ENCODE data around the gene INTS4. TPM values are rescaled to one million over a fixed set of nuclear protein-coding genes. Genes with fewer than 3 reads are reported as not detected.

INTS4 gene
- total and polyA plus RNA-seq, 10 of the 15 experiments (the other 5 are each of a cell fraction or from before 2014, with no cell fraction given): 20.2 to 50.5 (median 40.0) TPM

DNA sequence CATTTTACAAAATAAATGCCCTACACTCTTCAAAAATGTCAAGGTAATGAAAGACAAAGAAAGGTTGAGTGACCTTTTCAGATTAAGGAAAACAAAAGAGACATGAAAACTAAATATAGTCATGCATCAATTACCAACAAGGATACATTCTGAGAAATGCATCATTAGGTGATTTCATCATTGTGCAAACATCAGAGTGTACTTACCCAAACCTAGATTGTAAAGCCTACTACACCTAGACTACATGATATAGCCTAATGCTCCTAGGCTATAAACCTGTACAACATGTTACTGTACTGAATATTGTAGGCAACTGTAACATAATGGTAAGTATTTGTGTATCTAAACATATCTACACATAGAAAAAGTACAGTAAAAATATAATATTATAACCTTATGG is 26.7 kb downstream of the INTS4 start:
- Histone ChIP-seq H3K4me2 (ENCODE audit: control insufficient read depth, insufficient read depth) (no peak overlapping the region), H3K36me3 (ENCODE audit: control insufficient read depth in 2 of 2, insufficient read depth in 2 of 2, low read length in 1 of 2) (peaks cover 2 to 11% of the 10 kb centered on the region in 2 experiments; a peak in 2 of 4 replicates), H3K79me2 (ENCODE audit: control insufficient read depth, insufficient read depth, low read length) (no peaks in the 10 kb centered on the region), H3K27ac (ENCODE audit: control insufficient read depth, insufficient read depth) (no peak overlapping the region), H3K4me1 (ENCODE audit: control insufficient read depth, insufficient read depth, low read length) (no peaks in the 10 kb centered on the region; the same call in 1 of the 2 replicates), H3K4me3 (no peak overlapping the region), H3K9ac (ENCODE audit: control insufficient read depth, insufficient read depth, low read length) (no peak overlapping the region), H4K20me1 (ENCODE audit: control insufficient read depth, insufficient read depth) (no peaks in the 10 kb centered on the region), H3K9me3 (replicated peaks; ENCODE audit: control insufficient read depth, insufficient read depth, low read length) (no peaks in the 10 kb centered on the region), H3K27me3 (replicated peaks in 1 of 2; ENCODE audit: control insufficient read depth in 2 of 2, insufficient read depth in 2 of 2, low read length in 1 of 2) (no peaks in the 10 kb centered on the region), H2AFZ (ENCODE audit: control insufficient read depth, low read depth, low read length) (no peak overlapping the region)
- ChIA-PET POLR2A (interaction anchor here (1.0 kb wide), 1 partner anchor 11 kb away, joined by 3 read pairs; no protein-coding TSS in a partner anchor), CTCF (interaction anchor here (1.0 to 2.1 kb wide), 3 partner anchors 12 to 32 kb away, joined by 3 to 5 read pairs (median 3); no protein-coding TSS in a partner anchor), SMC1A (ENCODE audit: uncharacterized antibody, unreplicated experiment) (interaction anchor here (0.6 to 1.2 kb wide), 3 partner anchors 32 to 110 kb away, joined by 3 to 4 read pairs (median 3); no protein-coding TSS in a partner anchor), RAD21 (ENCODE audit: unreplicated experiment) (interaction anchor here (2.4 kb wide), 1 partner anchor 27 kb away, joined by 14 read pairs; the partner anchor contains the start of gene INTS4)
- intact Hi-C loops (cut with micrococcal nuclease; ENCODE audit: unreplicated experiment) (no loop called here), in situ Hi-C loops (cut with MboI) (no loop called here)
- ATAC-seq (no peak), DNase-seq (ENCODE audit: low read depth, low spot score) (no peak), FAIRE-seq (no peak)
- no TSS peak for BruUV-seq (replicated peaks)
- TF ChIP-seq MAX (IDR thresholded peaks at IDR 0.05; ENCODE audit: low read depth, low read length): no peak
- no peak for TF ChIP-seq POLR2AphosphoS2 (IDR thresholded peaks at IDR 0.05; ENCODE audit: low read depth, low read length)
- TF ChIP-seq RCOR1 (conservative IDR thresholded peaks at IDR 0.05; ENCODE audit: low read depth, low read length): no peak
- no peak for TF ChIP-seq TCF3 (IDR thresholded peaks at IDR 0.05; ENCODE audit: borderline replicate concordance, insufficient read depth, low read depth, low read length)
- TF ChIP-seq ZNF687 (IDR thresholded peaks at IDR 0.05): no peak
- TF ChIP-seq STAT3 (IDR thresholded peaks at IDR 0.05; ENCODE audit: low read depth, low read length): no peak

All from GM12878 (cell line).